OCI-M1 (cell line): ENCODE measurements around the gene LRP6.
A peak's percentile ranks its signal among the peaks of the same experiment; 100 is the strongest.
"Not testable (repeated sequence)": the region's sequence is repeated elsewhere in the genome, so short reads cannot be mapped to it uniquely, and the experiment has no call there.

Experiments used
- DNase-seq: peaks from one replicate; lab custom pipeline; 2025; lab: John Stamatoyannopoulos, UW

LRP6 gene

GRCh38 chr12:12266873-12267741, at the start of gene LRP6:
LRP6 (minus strand) TSS chr12:12267044; CDS start chr12:12266735, 309 bp downstream.
- DNase-seq = peak; percentile 90

GRCh38 chr12:12315838-12316237, 49.0 kb upstream of the LRP6 start:
- no peak for DNase-seq

- DNase-seq = not testable (repeated sequence)
These were observed 43.9 kb upstream of the LRP6 start for GRCh38 chr12:12310695-12311094.

GRCh38 chr12:12305568-12306300, 38.9 kb upstream of the LRP6 start:
- DNase-seq = no peak

GRCh38 chr12:12302976-12303375, 36.1 kb upstream of the LRP6 start:
- no peak for DNase-seq

- DNase-seq = no peak
These were observed 34.3 kb upstream of the LRP6 start for GRCh38 chr12:12301122-12301521.

GRCh38 chr12:12297201-12297830, 30.5 kb upstream of the LRP6 start:
- no peak for DNase-seq

- no peak for DNase-seq
These were observed 27.6 kb upstream of the LRP6 start for GRCh38 chr12:12294215-12295005.

- DNase-seq = no peak
These were observed 23.4 kb upstream of the LRP6 start for GRCh38 chr12:12290206-12290605.

GRCh38 chr12:12286441-12286840, 19.6 kb upstream of the LRP6 start:
- DNase-seq = no peak

- DNase-seq = no peak
These were observed 16.0 kb upstream of the LRP6 start for GRCh38 chr12:12282761-12283425.

- DNase-seq = no peak
These were observed 15.4 kb upstream of the LRP6 start for GRCh38 chr12:12282202-12282601.

GRCh38 chr12:12281134-12281533, 14.3 kb upstream of the LRP6 start:
- DNase-seq = no peak

GRCh38 chr12:12278899-12279298, 12.1 kb upstream of the LRP6 start:
- DNase-seq = no peak

GRCh38 chr12:12275874-12276273, 9.0 kb upstream of the LRP6 start:
- no peak for DNase-seq

GRCh38 chr12:12273291-12273957, 6.6 kb upstream of the LRP6 start:
- DNase-seq = no peak

GRCh38 chr12:12272869-12273268, 6.0 kb upstream of the LRP6 start:
- no peak for DNase-seq

GRCh38 chr12:12270226-12270625, 3.4 kb upstream of the LRP6 start:
- no peak for DNase-seq

GRCh38 chr12:12267742-12268200, 927 bp upstream of the LRP6 start:
- peak; percentile 25 for DNase-seq

GRCh38 chr12:12266389-12266872, 413 bp downstream of the LRP6 start:
- no peak for DNase-seq
